Liver (tissue), 3 donors: ENCODE data around the gene RAB41.

Source experiments
- FOXA2 ChIP-seq: IDR thresholded peaks from 2 replicates; pipeline ENCODE4 v1.6.1; 2016; ENCODE audit warnings: antibody characterized with exemption
- JUND ChIP-seq, 2 donors: IDR thresholded peaks; 2 replicates each; pipeline ENCODE4 v1.6.1; 2016; ENCODE audit warnings: antibody characterized with exemption in 2 of 2
- SP1 ChIP-seq: IDR thresholded peaks from 2 replicates; pipeline ENCODE4 v1.6.1; 2018; ENCODE audit warnings: antibody characterized with exemption, mild to moderate bottlenecking
- TAF1 ChIP-seq: conservative IDR thresholded peaks from 2 replicates; pipeline ENCODE4 v1.6.1; 2016; ENCODE audit warnings: antibody characterized with exemption, mild to moderate bottlenecking
- TF ChIP-seq, protein P1 (sequence below): fragments of 150-350 bp; IDR thresholded peaks from 2 replicates; pipeline ENCODE4 v1.5.1; 2017; ENCODE audit warnings: improper control_type of control experiment, low read depth, low read length; ENCODE audit not compliant: missing input control
- TF ChIP-seq, protein P2 (sequence below): IDR thresholded peaks from 2 replicates; pipeline ENCODE4 v1.6.1; 2016; ENCODE audit warnings: antibody characterized with exemption, mild to moderate bottlenecking
- TF ChIP-seq, protein P3 (sequence below): IDR thresholded peaks from 2 replicates; pipeline ENCODE4 v1.6.1; 2016; ENCODE audit warnings: antibody characterized with exemption
- TF ChIP-seq, protein P4 (sequence below): IDR thresholded peaks from 2 replicates; pipeline ENCODE4 v1.6.1; 2016; ENCODE audit warnings: antibody characterized with exemption
- donor health status: healthy.
- donor health status: healthy.

DNA sequence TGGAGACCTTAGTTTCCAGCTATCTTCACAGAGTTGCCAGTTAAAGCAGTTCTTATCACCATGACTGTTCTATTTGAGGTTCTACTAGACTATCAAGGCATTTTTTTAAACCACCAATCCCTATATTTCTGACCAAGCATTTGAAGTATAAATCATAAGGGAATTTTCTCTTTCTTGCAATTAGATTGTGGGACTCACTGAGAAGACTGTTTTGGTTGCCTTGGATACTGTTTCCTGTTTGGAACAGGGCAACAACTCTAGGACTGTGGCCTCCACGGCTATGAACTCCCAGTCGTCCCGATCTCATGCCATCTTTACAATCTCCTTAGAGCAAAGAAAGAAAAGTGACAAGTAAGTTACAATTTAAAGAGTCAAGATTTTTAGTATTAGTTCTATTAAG is 19.7 kb downstream of the RAB41 start:
- TF ChIP-seq, protein P1, sequence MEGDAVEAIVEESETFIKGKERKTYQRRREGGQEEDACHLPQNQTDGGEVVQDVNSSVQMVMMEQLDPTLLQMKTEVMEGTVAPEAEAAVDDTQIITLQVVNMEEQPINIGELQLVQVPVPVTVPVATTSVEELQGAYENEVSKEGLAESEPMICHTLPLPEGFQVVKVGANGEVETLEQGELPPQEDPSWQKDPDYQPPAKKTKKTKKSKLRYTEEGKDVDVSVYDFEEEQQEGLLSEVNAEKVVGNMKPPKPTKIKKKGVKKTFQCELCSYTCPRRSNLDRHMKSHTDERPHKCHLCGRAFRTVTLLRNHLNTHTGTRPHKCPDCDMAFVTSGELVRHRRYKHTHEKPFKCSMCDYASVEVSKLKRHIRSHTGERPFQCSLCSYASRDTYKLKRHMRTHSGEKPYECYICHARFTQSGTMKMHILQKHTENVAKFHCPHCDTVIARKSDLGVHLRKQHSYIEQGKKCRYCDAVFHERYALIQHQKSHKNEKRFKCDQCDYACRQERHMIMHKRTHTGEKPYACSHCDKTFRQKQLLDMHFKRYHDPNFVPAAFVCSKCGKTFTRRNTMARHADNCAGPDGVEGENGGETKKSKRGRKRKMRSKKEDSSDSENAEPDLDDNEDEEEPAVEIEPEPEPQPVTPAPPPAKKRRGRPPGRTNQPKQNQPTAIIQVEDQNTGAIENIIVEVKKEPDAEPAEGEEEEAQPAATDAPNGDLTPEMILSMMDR, result no peak
- TF ChIP-seq SP1 (no peak), TAF1 (no peak), JUND (IDR thresholded peaks at IDR 0.05) (no peak), FOXA2 (no peak)
- TF ChIP-seq, protein P2, sequence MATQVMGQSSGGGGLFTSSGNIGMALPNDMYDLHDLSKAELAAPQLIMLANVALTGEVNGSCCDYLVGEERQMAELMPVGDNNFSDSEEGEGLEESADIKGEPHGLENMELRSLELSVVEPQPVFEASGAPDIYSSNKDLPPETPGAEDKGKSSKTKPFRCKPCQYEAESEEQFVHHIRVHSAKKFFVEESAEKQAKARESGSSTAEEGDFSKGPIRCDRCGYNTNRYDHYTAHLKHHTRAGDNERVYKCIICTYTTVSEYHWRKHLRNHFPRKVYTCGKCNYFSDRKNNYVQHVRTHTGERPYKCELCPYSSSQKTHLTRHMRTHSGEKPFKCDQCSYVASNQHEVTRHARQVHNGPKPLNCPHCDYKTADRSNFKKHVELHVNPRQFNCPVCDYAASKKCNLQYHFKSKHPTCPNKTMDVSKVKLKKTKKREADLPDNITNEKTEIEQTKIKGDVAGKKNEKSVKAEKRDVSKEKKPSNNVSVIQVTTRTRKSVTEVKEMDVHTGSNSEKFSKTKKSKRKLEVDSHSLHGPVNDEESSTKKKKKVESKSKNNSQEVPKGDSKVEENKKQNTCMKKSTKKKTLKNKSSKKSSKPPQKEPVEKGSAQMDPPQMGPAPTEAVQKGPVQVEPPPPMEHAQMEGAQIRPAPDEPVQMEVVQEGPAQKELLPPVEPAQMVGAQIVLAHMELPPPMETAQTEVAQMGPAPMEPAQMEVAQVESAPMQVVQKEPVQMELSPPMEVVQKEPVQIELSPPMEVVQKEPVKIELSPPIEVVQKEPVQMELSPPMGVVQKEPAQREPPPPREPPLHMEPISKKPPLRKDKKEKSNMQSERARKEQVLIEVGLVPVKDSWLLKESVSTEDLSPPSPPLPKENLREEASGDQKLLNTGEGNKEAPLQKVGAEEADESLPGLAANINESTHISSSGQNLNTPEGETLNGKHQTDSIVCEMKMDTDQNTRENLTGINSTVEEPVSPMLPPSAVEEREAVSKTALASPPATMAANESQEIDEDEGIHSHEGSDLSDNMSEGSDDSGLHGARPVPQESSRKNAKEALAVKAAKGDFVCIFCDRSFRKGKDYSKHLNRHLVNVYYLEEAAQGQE, result no peak
- TF ChIP-seq, protein P3, sequence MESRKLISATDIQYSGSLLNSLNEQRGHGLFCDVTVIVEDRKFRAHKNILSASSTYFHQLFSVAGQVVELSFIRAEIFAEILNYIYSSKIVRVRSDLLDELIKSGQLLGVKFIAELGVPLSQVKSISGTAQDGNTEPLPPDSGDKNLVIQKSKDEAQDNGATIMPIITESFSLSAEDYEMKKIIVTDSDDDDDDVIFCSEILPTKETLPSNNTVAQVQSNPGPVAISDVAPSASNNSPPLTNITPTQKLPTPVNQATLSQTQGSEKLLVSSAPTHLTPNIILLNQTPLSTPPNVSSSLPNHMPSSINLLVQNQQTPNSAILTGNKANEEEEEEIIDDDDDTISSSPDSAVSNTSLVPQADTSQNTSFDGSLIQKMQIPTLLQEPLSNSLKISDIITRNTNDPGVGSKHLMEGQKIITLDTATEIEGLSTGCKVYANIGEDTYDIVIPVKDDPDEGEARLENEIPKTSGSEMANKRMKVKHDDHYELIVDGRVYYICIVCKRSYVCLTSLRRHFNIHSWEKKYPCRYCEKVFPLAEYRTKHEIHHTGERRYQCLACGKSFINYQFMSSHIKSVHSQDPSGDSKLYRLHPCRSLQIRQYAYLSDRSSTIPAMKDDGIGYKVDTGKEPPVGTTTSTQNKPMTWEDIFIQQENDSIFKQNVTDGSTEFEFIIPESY, result no peak
- TF ChIP-seq, protein P4, sequence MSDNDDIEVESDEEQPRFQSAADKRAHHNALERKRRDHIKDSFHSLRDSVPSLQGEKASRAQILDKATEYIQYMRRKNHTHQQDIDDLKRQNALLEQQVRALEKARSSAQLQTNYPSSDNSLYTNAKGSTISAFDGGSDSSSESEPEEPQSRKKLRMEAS, result no peak
